ENCODE data around the gene GUSB. TPM values are rescaled to one million over a fixed set of nuclear protein-coding genes. Genes with fewer than 3 reads are reported as not detected.

Gene GUSB
- total RNA-seq, 4 donors from 2014 or later = 23.6 to 39.9 (median 32.5) TPM

DNA sequence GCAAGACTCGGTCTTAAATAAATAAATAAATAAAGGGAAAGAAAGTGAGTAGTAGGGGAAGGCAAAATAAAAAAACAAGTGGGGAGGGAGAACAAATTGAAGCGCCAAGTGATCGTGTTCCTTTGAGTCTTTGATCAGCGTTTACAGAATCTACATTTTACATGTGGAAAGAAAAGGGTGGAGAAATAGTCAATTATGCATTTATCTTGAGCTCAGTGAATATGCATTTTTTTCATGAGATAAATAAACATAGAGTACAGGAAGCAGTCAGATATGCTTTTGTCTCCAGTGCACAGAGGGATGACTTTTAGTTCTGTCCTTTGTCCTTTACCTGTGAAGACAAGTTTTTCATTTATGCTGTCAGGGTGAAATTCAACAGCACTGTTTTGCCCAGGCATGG is 6.1 kb upstream of the GUSB start:
- Histone ChIP-seq H3K27me3 (no peaks in the 10 kb centered on the region), H3K36me3 (no peaks in the 10 kb centered on the region), H3K9me3 (no peaks in the 10 kb centered on the region), H3K4me3 (no peak overlapping the region), H3K27ac (no peak overlapping the region), H3K4me1 (no peaks in the 10 kb centered on the region)
- DNase-seq (ENCODE audit: low spot score in 2 of 2) = no peak
- WGBS, 2 donors = 70 to 71% methylated on average over 4 of the region's 4 CpGs
- TF ChIP-seq EP300 (IDR thresholded peaks at IDR 0.05) (no peak), POLR2A (IDR thresholded peaks at IDR 0.05) (no peak)
- TF ChIP-seq, protein P1, sequence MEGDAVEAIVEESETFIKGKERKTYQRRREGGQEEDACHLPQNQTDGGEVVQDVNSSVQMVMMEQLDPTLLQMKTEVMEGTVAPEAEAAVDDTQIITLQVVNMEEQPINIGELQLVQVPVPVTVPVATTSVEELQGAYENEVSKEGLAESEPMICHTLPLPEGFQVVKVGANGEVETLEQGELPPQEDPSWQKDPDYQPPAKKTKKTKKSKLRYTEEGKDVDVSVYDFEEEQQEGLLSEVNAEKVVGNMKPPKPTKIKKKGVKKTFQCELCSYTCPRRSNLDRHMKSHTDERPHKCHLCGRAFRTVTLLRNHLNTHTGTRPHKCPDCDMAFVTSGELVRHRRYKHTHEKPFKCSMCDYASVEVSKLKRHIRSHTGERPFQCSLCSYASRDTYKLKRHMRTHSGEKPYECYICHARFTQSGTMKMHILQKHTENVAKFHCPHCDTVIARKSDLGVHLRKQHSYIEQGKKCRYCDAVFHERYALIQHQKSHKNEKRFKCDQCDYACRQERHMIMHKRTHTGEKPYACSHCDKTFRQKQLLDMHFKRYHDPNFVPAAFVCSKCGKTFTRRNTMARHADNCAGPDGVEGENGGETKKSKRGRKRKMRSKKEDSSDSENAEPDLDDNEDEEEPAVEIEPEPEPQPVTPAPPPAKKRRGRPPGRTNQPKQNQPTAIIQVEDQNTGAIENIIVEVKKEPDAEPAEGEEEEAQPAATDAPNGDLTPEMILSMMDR (IDR thresholded peaks at IDR 0.05) = no peak

DNA sequence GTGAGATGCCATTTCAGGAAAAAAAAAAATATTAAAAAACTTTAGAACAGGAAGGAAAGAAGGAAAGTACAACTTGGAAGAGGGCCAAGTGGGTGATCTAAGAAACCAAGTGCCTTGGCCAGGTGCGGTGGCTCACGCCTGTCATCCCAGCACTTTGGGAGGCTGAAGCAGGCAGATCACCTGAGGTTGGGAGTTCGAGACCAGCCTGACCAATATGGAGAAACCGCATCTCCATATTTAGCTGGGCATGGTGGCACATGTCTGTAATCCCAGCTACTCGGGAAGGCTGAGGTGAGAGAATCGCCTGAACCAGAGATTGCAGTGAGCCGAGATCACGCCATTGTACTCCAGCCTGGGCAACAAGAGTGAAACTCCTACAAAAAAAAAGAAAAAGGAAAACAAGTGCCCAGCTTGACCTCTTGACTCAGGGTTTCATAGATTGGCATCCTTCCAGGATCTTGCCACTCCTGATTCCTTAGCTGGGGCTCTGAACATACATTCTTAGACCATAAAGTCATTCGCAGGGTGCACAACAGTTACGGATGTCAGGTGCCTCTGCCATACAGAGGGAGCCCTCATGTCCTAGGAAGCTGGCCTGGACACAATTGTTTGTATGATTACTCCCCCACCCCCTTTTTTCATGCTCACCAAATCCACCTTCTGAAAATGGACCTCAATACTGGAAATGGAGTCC is 2.1 kb upstream of the GUSB start:
- DNase-seq (ENCODE audit: low spot score in 2 of 2) = no peak
- H3K36me3 ChIP-seq = peaks cover 0 to 11% (median 3%) of the 10 kb centered on the region in 3 donors
- no peaks in the 10 kb centered on the region for H3K9me3 ChIP-seq
- 74 to 82% methylated on average over 10 of the region's 10 CpGs for WGBS, 2 donors
- H3K4me3 ChIP-seq = no peak overlapping the region
- peak overlapping the region in 1 of 4 donors; percentile 16 for H3K27ac ChIP-seq
- peaks cover 0 to 30% (median 12%) of the 10 kb centered on the region in 4 donors for H3K4me1 ChIP-seq
- no peak for TF ChIP-seq EP300 (IDR thresholded peaks at IDR 0.05)
- no peaks in the 10 kb centered on the region for H3K27me3 ChIP-seq

DNA sequence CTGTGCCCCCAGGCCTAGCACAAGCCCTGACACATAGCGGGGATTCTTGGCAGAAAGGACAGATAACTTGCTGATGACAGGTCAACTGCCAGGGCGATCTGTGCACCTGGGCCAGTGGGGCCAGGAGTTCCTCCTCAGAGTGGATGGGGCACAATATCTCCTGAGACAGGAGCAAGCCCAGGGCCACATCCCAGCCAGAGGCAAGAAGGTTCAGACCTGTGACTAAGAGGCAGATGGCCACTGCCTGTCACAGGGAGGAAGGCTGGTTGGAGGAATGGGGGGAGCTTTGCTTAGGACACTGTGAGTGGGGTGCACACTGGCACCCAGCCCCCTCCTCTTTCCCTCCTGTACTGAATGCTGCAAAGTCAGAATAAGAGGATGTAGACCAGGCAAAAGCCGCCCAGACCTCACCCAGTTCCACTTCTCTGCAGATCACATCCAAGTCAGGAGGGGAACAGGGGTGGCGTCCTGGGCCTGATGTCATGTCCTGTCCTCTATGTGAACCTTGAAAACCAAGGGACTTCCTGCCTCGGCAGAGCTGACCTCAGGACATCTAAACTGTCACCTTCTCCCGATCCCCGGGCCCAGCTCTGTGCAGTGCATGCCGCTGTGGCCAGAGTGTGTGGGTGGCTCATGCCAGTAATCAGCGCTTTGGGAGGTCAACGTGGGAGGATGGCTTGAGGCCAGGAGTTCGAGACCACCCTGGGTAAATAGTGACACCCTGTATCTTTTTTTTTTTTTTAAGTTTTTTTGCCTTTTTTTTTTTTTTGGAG is 1.3 kb downstream of the GUSB start:
- Histone ChIP-seq H3K27ac (peak overlapping the region in 3 of 4 donors; percentile 41 to 90 (median 89)), H3K4me1 (peaks cover 0 to 30% (median 12%) of the 10 kb centered on the region in 4 donors), H3K27me3 (no peaks in the 10 kb centered on the region), H3K4me3 (peak overlapping the region in 3 of 4 donors; percentile 87 to 99 (median 96)), H3K9me3 (no peaks in the 10 kb centered on the region), H3K36me3 (peaks cover 0 to 45% (median 3%) of the 10 kb centered on the region in 3 donors)
- TF ChIP-seq EP300 (IDR thresholded peaks at IDR 0.05) (peak in 1 of 2 donors; percentile 21), POLR2A (IDR thresholded peaks at IDR 0.05) (no peak)
- TF ChIP-seq, protein P1 (IDR thresholded peaks at IDR 0.05) = no peak
- DNase-seq (ENCODE audit: low spot score in 2 of 2) = peak in 1 of 2 donors; percentile 32
- WGBS, 2 donors = 5 to 26% methylated on average over 9 to 11 of the region's 11 CpGs

DNA sequence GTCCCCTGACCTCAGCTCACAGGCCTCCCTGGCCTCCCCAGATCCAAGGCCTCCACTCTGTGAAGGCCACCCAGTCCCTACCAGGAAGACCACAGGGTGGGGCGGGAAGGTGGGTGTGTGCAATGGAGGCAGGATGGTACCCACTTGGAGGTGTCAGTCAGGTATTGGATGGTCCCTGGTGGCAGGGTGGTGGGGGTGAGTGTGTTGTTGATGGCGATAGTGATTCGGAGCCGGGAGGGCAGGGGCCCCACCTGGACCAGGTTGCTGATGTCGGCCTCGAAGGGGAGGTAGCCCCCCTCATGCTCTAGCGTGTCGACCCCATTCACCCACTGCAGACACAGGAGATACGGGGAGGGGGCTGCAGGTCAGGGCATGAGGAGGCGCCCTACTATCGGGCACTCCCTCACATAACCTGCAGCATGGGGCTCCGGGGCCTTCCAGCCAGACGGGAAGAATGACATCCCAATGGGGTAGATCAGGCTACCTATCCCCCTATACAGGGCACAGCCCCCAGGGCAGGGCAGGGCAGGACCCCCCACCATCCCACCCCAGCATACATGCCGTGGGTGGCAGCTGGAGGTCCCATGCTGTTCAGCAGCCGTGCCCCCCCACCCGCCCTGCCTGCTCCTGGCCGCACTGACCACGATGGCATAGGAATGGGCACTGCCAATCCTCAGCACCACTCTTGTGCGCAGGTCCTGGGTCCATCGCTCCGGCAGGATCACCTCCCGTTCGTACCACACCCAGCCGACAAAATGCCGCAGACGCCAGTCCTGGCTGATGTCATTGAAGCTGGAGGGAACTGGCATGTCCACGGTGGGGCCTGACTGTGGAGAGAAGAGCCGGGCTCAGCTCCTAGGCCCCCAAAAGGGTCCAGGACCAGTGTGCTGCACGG is 2.2 kb downstream of the GUSB start:
- DNase-seq (ENCODE audit: low spot score in 2 of 2) = no peak
- TF ChIP-seq, protein P1 (IDR thresholded peaks at IDR 0.05) = no peak
- no peak for TF ChIP-seq POLR2A (IDR thresholded peaks at IDR 0.05)
- no peak for TF ChIP-seq EP300 (IDR thresholded peaks at IDR 0.05)
- Histone ChIP-seq H3K36me3 (peaks cover 0 to 54% (median 3%) of the 10 kb centered on the region in 3 donors), H3K27me3 (no peaks in the 10 kb centered on the region), H3K9me3 (no peaks in the 10 kb centered on the region), H3K4me1 (peaks cover 0 to 30% (median 12%) of the 10 kb centered on the region in 4 donors), H3K4me3 (peak overlapping the region in 1 of 4 donors; percentile 96), H3K27ac (peak overlapping the region in 1 of 4 donors; percentile 90)
- WGBS, 2 donors = 93% methylated on average over 16 to 29 of the region's 29 CpGs

- no peak for DNase-seq (ENCODE audit: low spot score in 2 of 2)
- Histone ChIP-seq H3K27me3 (no peaks in the 10 kb centered on the region), H3K27ac (no peak overlapping the region), H3K9me3 (no peaks in the 10 kb centered on the region), H3K4me1 (peaks cover 0 to 30% (median 12%) of the 10 kb centered on the region in 4 donors), H3K4me3 (no peak overlapping the region), H3K36me3 (peaks cover 3 to 62% (median 7%) of the 10 kb centered on the region in 3 donors)
- no peak for TF ChIP-seq POLR2A (IDR thresholded peaks at IDR 0.05)
- TF ChIP-seq, protein P1 (IDR thresholded peaks at IDR 0.05) = no peak
- no peak for TF ChIP-seq EP300 (IDR thresholded peaks at IDR 0.05)
- 89 to 95% methylated on average over 17 of the region's 18 CpGs for WGBS, 2 donors
These were observed 3.0 kb downstream of the GUSB start for GRCh38 chr7:65978891-65979582.

All from tibial nerve (tissue), 4 donors.